Endothelial cell of umbilical vein (primary cell): ENCODE measurements around the gene WFIKKN1. TPM values are rescaled to one million over a fixed set of nuclear protein-coding genes. Genes with fewer than 3 reads are reported as not detected.

Experiments
- BruUV-seq: library from RNA; stranded (reverse); fragments of 400-500 nt; replicated peaks from 2 replicates; lab custom pipeline; 2021; lab: Mats Ljungman, UMichigan
- CTCF ChIA-PET: fragments of 300-600, 350-600 bp; sonication (Branson Sonifier 250); formaldehyde crosslinking; loops from one replicate; lab custom pipeline; 2021; ENCODE audit warnings: antibody characterized with exemption, inconsistent platforms; lab: Charles Lee
- POLR2A ChIA-PET: fragments of 300-600, 350-600 bp; sonication (Branson Sonifier 250); formaldehyde crosslinking; loops from one replicate; lab custom pipeline; 2021; ENCODE audit warnings: antibody characterized with exemption, inconsistent platforms; lab: Charles Lee
- DNase-seq: peaks from one replicate; pipeline ENCODE4 v3.0.0-alpha.2; 2011; ENCODE audit warnings: low read depth, low spot score
- FAIRE-seq: peaks from 2 replicates; lab custom pipeline; 2011; peaks lifted over from hg19 to GRCh38; lab: Jason Lieb, UNC
- H2AFZ ChIP-seq: 2 replicates; pipeline ENCODE4 v1.6.0; 2012; ENCODE audit warnings: low read depth, low read length, control low read depth, inconsistent platforms
- H3K27ac ChIP-seq: 2 replicates; pipeline ENCODE4 v1.5.1; 2011; ENCODE audit warnings: low read depth, mild to moderate bottlenecking, control low read depth, low read length, moderate library complexity; ENCODE audit not compliant: insufficient read depth
- H3K27me3 ChIP-seq, 2 experiments: 2 replicates each; pipeline versions ENCODE4 v1.6.0 to v1.6.1; 2011; ENCODE audit warnings: low read length in 2 of 2, mixed read lengths in 1 of 2; ENCODE audit not compliant: control insufficient read depth in 2 of 2, insufficient read depth in 2 of 2
- H3K36me3 ChIP-seq, 2 experiments: 2 replicates in 1 of 2; 3 replicates in 1 of 2; pipeline ENCODE4 v1.5.1; 2011; ENCODE audit warnings: low read length in 2 of 2, mild to moderate bottlenecking in 1 of 2, moderate library complexity in 1 of 2; ENCODE audit not compliant: control insufficient read depth in 2 of 2, insufficient read depth in 2 of 2; ENCODE audit errors: extremely low read depth in 1 of 2
- H3K4me1 ChIP-seq: 3 replicates; pipeline ENCODE4 v1.5.1; 2011; ENCODE audit warnings: mild to moderate bottlenecking, low read length; ENCODE audit not compliant: control insufficient read depth, insufficient read depth; ENCODE audit errors: extremely low read depth
- H3K4me2 ChIP-seq: 2 replicates; pipeline ENCODE4 v1.6.1; 2011; ENCODE audit warnings: low read length, control low read depth, mixed read lengths; ENCODE audit not compliant: insufficient read depth
- H3K4me3 ChIP-seq, 3 experiments: fragments of 200-600 bp in 1 of 3; sonication (generic), shearing (Covaris generic) in 1 of 3; replicated peaks in 1 of 3; 2 replicates each; pipeline ENCODE4 v1.5.1; 2011 to 2016; ENCODE audit warnings: control low read depth in 3 of 3, low read length in 3 of 3, mild to moderate bottlenecking in 2 of 3, inconsistent platforms in 1 of 3, low read depth in 1 of 3, moderate library complexity in 1 of 3; ENCODE audit not compliant: insufficient read depth in 1 of 3
- H3K79me2 ChIP-seq: 2 replicates; pipeline ENCODE4 v1.6.0; 2012; ENCODE audit warnings: low read length, inconsistent platforms; ENCODE audit not compliant: control insufficient read depth, insufficient read depth
- H3K9ac ChIP-seq: replicated peaks from 2 replicates; pipeline ENCODE3; 2011; ENCODE audit warnings: low read length, control low read depth; ENCODE audit not compliant: insufficient read depth; ENCODE audit errors: extremely low read depth
- H3K9me1 ChIP-seq: replicated peaks from 3 replicates; pipeline ENCODE4 v1.6.0; 2011; ENCODE audit warnings: mild to moderate bottlenecking, low read length; ENCODE audit not compliant: control insufficient read depth, insufficient read depth; ENCODE audit errors: extremely low read depth
- H3K9me3 ChIP-seq: replicated peaks from 2 replicates; pipeline ENCODE4 v1.5.1; 2012; ENCODE audit warnings: low read length, inconsistent platforms; ENCODE audit not compliant: control insufficient read depth, insufficient read depth
- H4K20me1 ChIP-seq: replicated peaks from 2 replicates; pipeline ENCODE3; 2011; ENCODE audit warnings: mild to moderate bottlenecking, low read length; ENCODE audit not compliant: control insufficient read depth, insufficient read depth; ENCODE audit errors: extremely low read depth
- EZH2 ChIP-seq: IDR thresholded peaks from 2 replicates; pipeline ENCODE4 v1.6.1; 2012; ENCODE audit warnings: borderline replicate concordance, low read depth, mild to moderate bottlenecking, moderate library complexity, low read length, inconsistent platforms; ENCODE audit not compliant: severe bottlenecking
- FOS ChIP-seq: IDR thresholded peaks from 2 replicates; pipeline ENCODE4 v1.6.1; 2011; ENCODE audit warnings: mild to moderate bottlenecking, low read length, moderate library complexity, borderline replicate concordance; ENCODE audit not compliant: insufficient read depth
- GATA2 ChIP-seq: IDR thresholded peaks from 2 replicates; pipeline ENCODE4 v1.7.0; 2011; ENCODE audit warnings: low read depth, mild to moderate bottlenecking, moderate library complexity, mixed read lengths, low read length; ENCODE audit not compliant: insufficient read length, insufficient read depth
- JUN ChIP-seq: IDR thresholded peaks from 2 replicates; pipeline ENCODE4 v1.6.1; 2011; ENCODE audit warnings: borderline replicate concordance, low read depth; ENCODE audit not compliant: insufficient read length, insufficient read depth
- MYC ChIP-seq: IDR thresholded peaks from one replicate; pipeline ENCODE4 v1.6.1; 2011; ENCODE audit warnings: mild to moderate bottlenecking, low read depth, low read length
- POLR2A ChIP-seq: IDR thresholded peaks from 2 replicates; pipeline ENCODE4 v1.6.1; 2012; ENCODE audit warnings: low read depth, mild to moderate bottlenecking, control low read depth, low read length
- POLR2AphosphoS5 ChIP-seq: IDR thresholded peaks from 2 replicates; pipeline ENCODE4 v1.6.1; 2012; ENCODE audit warnings: low read depth, mild to moderate bottlenecking, control low read depth, low read length, moderate library complexity; ENCODE audit not compliant: insufficient read depth
- dilution Hi-C: fragments of 300-500 bp; cut with MboI; formaldehyde crosslinking; loops from one replicate; pipeline ENCODE4 v1.15.0; 2019; ENCODE audit warnings: low sequenced_read_pairs; ENCODE audit not compliant: extremely low pct_ligation_motif_present
- intact Hi-C: fragments of 100-400 bp; cut with micrococcal nuclease; formaldehyde crosslinking; loops from one replicate; pipeline ENCODE4 v1.10.0; 2022
- polyA plus RNA-seq, 4 experiments: library from polyadenylated mRNA; depleted of rRNA in 3 of 4; stranded (reverse) in 3 of 4; unstranded in 1 of 4; fragments of >200 nt; gene quantifications; 2 replicates each; pipeline versions ENCODE4 v1.2.1 to v1.2.3, GENCODE V29; 2011 to 2012; ENCODE audit warnings: missing spikeins in 1 of 4
- total RNA-seq: library from RNA; stranded (reverse); gene quantifications from 2 replicates; pipeline ENCODE4 v1.2.3, GENCODE V29; 2021
- TF ChIP-seq, protein P1 (sequence below), 2 donors: IDR thresholded peaks; 1 replicate in 1 of 2; 2 replicates in 1 of 2; pipeline ENCODE4 v1.5.1; 2011; ENCODE audit warnings: low read length in 2 of 2, mild to moderate bottlenecking in 2 of 2, moderate library complexity in 2 of 2, control low read depth in 1 of 2, inconsistent platforms in 1 of 2, low read depth in 1 of 2; ENCODE audit not compliant: insufficient read depth in 1 of 2; ENCODE audit errors: extremely low read depth in 1 of 2
- TF ChIP-seq, protein P2 (sequence below): IDR thresholded peaks from 2 replicates; pipeline ENCODE4 v1.6.1; 2011; ENCODE audit not compliant: insufficient read depth, insufficient read length

Gene WFIKKN1
- total and polyA plus RNA-seq, 2 donors (not counting 3 experiments of a cell fraction or from before 2014, with no cell fraction given) = 0.06 to 0.40 TPM

DNA sequence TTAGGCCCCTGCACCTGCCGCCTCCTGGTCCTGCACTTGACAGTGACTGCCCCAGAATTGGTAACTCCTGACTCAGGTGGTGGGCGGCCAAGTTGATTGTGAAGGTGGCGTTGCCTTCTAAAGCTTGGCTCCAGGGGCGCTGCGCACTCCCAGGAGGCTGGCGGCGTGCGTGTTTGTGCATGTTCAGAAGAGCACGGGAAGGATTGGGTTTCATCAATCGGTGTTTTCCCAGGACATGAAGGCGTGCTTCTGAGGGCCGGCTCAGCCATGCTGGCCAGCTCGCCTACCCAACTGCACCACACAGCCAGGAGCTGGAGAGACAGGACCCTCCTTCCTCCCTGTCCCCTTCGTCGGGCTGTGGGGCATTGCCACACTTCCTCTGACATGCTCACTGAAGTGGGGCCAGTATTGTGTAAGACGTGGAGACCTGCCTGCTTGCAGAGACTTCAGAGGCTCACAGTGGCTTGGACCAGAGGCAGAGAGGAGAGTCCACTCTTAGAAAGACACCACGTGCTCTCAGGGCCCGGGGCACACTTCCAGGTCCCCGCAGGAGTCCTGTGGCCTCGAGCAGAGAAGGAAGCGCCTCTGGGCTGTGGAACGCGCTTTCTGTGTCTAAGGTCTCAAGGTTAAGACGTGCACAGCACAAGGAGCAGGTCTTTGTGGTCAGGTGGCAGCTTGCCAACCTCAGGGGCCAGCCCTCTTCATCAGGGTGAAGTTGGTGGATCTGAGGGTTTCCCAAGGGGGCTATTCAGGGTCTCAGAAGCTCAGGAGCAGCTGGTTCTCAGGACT is 38.1 kb upstream of the WFIKKN1 start:
- CTCF ChIA-PET = interaction anchor here (1.6 kb wide), 1 partner anchor 13 kb away, joined by 5 read pairs; no protein-coding TSS in a partner anchor
- no peaks in the 10 kb centered on the region for H4K20me1 ChIP-seq

More for the DNA sequence above, 38.1 kb upstream of the WFIKKN1 start:
- Histone ChIP-seq H3K27ac (no peak overlapping the region), H3K36me3 (peaks cover 0 to 3% of the 10 kb centered on the region in 2 experiments), H3K9ac (no peak overlapping the region), H3K4me1 (peaks cover 15% of the 10 kb centered on the region), H2AFZ (no peak overlapping the region), H3K9me3 (no peaks in the 10 kb centered on the region), H3K9me1 (no peaks in the 10 kb centered on the region), H3K27me3 (no peaks in the 10 kb centered on the region), H3K4me2 (no peak overlapping the region), H3K79me2 (peaks cover 27% of the 10 kb centered on the region), H3K4me3 (no peak overlapping the region)
- intact Hi-C loops (no loop called here), dilution Hi-C loops (no loop called here)
- no TSS peak for BruUV-seq
- no peak for DNase-seq
- no peak for TF ChIP-seq EZH2
- no peak for TF ChIP-seq FOS
- TF ChIP-seq JUN = no peak
- TF ChIP-seq MYC = no peak
- TF ChIP-seq, protein P1, sequence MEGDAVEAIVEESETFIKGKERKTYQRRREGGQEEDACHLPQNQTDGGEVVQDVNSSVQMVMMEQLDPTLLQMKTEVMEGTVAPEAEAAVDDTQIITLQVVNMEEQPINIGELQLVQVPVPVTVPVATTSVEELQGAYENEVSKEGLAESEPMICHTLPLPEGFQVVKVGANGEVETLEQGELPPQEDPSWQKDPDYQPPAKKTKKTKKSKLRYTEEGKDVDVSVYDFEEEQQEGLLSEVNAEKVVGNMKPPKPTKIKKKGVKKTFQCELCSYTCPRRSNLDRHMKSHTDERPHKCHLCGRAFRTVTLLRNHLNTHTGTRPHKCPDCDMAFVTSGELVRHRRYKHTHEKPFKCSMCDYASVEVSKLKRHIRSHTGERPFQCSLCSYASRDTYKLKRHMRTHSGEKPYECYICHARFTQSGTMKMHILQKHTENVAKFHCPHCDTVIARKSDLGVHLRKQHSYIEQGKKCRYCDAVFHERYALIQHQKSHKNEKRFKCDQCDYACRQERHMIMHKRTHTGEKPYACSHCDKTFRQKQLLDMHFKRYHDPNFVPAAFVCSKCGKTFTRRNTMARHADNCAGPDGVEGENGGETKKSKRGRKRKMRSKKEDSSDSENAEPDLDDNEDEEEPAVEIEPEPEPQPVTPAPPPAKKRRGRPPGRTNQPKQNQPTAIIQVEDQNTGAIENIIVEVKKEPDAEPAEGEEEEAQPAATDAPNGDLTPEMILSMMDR (IDR thresholded peaks at IDR 0.05; ENCODE audit: extremely low read depth in 1 of 2, insufficient read depth in 1 of 2, low read depth in 1 of 2, low read length in 2 of 2) = no peak
- no peak for TF ChIP-seq POLR2AphosphoS5
- TF ChIP-seq, protein P2, sequence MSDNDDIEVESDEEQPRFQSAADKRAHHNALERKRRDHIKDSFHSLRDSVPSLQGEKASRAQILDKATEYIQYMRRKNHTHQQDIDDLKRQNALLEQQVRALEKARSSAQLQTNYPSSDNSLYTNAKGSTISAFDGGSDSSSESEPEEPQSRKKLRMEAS = no peak
- no peak for TF ChIP-seq GATA2
- TF ChIP-seq POLR2A = no peak
- FAIRE-seq = no peak
- POLR2A ChIA-PET = no interaction called here
